HL-60 (cell line): Measurements from ENCODE around the gene FAM3A.
A peak's percentile ranks its signal among the peaks of the same experiment; 100 is the strongest.

Experiments used
- DNase-seq, 2 experiments: peaks; one replicate each; pipeline ENCODE4 v3.0.0-alpha.2; 2010 to 2020; ENCODE audit warnings: low read depth in 1 of 2, low spot score in 1 of 2
- H3K27ac ChIP-seq: fragments of 250-450 bp; sonication (Bioruptor Pico); replicated peaks from 2 replicates; pipeline ENCODE4 v1.5.1; 2020; ENCODE audit warnings: mild to moderate bottlenecking, moderate library complexity
- H3K27me3 ChIP-seq: fragments of 250-450 bp; sonication (Bioruptor Pico); 2 replicates; pipeline ENCODE4 v1.5.1; 2021; ENCODE audit warnings: mild to moderate bottlenecking, moderate library complexity; ENCODE audit not compliant: insufficient read depth, poor library complexity, severe bottlenecking
- H3K4me3 ChIP-seq: replicated peaks from 2 replicates; pipeline ENCODE4 v1.5.1; 2011; ENCODE audit warnings: mild to moderate bottlenecking, control low read depth, low read length; ENCODE audit not compliant: insufficient read depth
- CTCF ChIP-seq: IDR thresholded peaks from one replicate; pipeline ENCODE4 v1.5.1; 2011; ENCODE audit warnings: low read length, control low read depth, inconsistent platforms; ENCODE audit not compliant: insufficient read depth
- GABPA ChIP-seq: IDR thresholded peaks from 2 replicates; pipeline ENCODE4 v1.6.1; 2012; ENCODE audit warnings: low read depth
- POLR2AphosphoS5 ChIP-seq: IDR thresholded peaks from 2 replicates; pipeline ENCODE4 v1.6.1; 2012; ENCODE audit warnings: low read depth
- REST ChIP-seq: IDR thresholded peaks from 2 replicates; pipeline ENCODE4 v1.6.1; 2012; ENCODE audit warnings: low read depth; ENCODE audit not compliant: insufficient replicate concordance
- SPI1 ChIP-seq: IDR thresholded peaks from 2 replicates; pipeline ENCODE4 v1.6.1; 2012; ENCODE audit warnings: low read depth, mild to moderate bottlenecking, borderline replicate concordance

Gene FAM3A

GRCh38 chrX:154526901-154527675 is 11.1 kb upstream of the FAM3A start:
- DNase-seq: peak in 1 of 2 experiments; percentile 83
- peak overlapping the region; percentile 10; the same call in 1 of the 2 replicates for H3K4me3 ChIP-seq
- TF ChIP-seq CTCF (peak; percentile 36), SPI1 (no peak)
- H3K27ac ChIP-seq: peak overlapping the region; percentile 33; the same call in 1 of the 2 replicates
- H3K27me3 ChIP-seq: no peaks in the 10 kb centered on the region

GRCh38 chrX:154525606-154526490 is 9.8 kb upstream of the FAM3A start:
- Histone ChIP-seq H3K27ac (no peak overlapping the region), H3K27me3 (no peaks in the 10 kb centered on the region), H3K4me3 (no peak overlapping the region)
- DNase-seq: no peak
- TF ChIP-seq GABPA: no peak
- TF ChIP-seq POLR2AphosphoS5: no peak

- Histone ChIP-seq H3K27me3 (no peaks in the 10 kb centered on the region), H3K27ac (no peak overlapping the region), H3K4me3 (no peak overlapping the region)
- no peak for TF ChIP-seq REST
- no peak for DNase-seq
Observed at GRCh38 chrX:154519389-154519788, 3.4 kb upstream of the FAM3A start.

GRCh38 chrX:154517101-154517781 is 1.2 kb upstream of the FAM3A start:
- no peak for TF ChIP-seq POLR2AphosphoS5
- no peak for TF ChIP-seq SPI1
- no peak for TF ChIP-seq REST
- TF ChIP-seq GABPA: no peak
- TF ChIP-seq CTCF: no peak
- no peak overlapping the region for H3K4me3 ChIP-seq

More at GRCh38 chrX:154517101-154517781, 1.2 kb upstream of the FAM3A start:
- Histone ChIP-seq H3K27ac (no peak overlapping the region), H3K27me3 (no peaks in the 10 kb centered on the region)
- no peak for DNase-seq
